Adrenal gland (tissue), 12 donors: ENCODE measurements around the gene SEMA7A. TPM values are rescaled to one million over a fixed set of nuclear protein-coding genes. Genes with fewer than 3 reads are reported as not detected.

Source experiments
- DNase-seq, 7 donors: peaks; one replicate each; pipeline ENCODE4 v3.0.0-alpha.2; 2019 to 2020
- H3K27ac ChIP-seq, 5 donors: fragments of 200-600 bp; sonication (generic) in 4 of 5; 1 replicate in 3 of 5; 2 replicates in 2 of 5; pipeline versions ENCODE4 v1.5.1 to v1.8.0; 2016 to 2020; ENCODE audit warnings: mild to moderate bottlenecking in 1 of 5
- H3K27me3 ChIP-seq: fragments of 200-600 bp; 2 replicates; pipeline ENCODE4 v1.8.0; 2021
- H3K36me3 ChIP-seq, 2 donors: fragments of 200-600 bp; replicated peaks in 1 of 2; 1 replicate in 1 of 2; 2 replicates in 1 of 2; pipeline versions ENCODE4 v1.5.1 to v1.8.0; 2018 to 2022
- H3K4me1 ChIP-seq, 2 donors: fragments of 200-600 bp; replicated peaks in 1 of 2; 1 replicate in 1 of 2; 2 replicates in 1 of 2; pipeline versions ENCODE4 v1.5.1 to v1.8.0; 2018 to 2021
- H3K4me3 ChIP-seq, 4 donors: fragments of 200-600 bp; sonication (generic) in 3 of 4; one replicate each; pipeline ENCODE4 v1.5.1; 2016 to 2018
- H3K9me3 ChIP-seq, 3 donors: fragments of 200-600 bp; sonication (generic) in 1 of 3; replicated peaks in 1 of 3; 1 replicate in 2 of 3; 2 replicates in 1 of 3; pipeline versions ENCODE4 v1.5.1 to v1.8.0; 2016 to 2021
- POLR2A ChIP-seq, 2 donors: fragments of 450-650 bp; IDR thresholded peaks; one replicate each; pipeline ENCODE4 v1.6.1; 2017; ENCODE audit warnings: antibody characterized with exemption in 2 of 2, mild to moderate bottlenecking in 2 of 2, moderate library complexity in 1 of 2
- WGBS, 4 donors: extraction: QIAGEN DNeasy Blood & Tissue Kit in 2 of 4; methylation state at CpG; one replicate each; pipeline versions ENCODE4 v1.1.5 to v1.1.7; 2013 to 2017; 5-methylcytosine and 5-hydroxymethylcytosine counted together
- intact Hi-C, 2 donors: fragments of 100-400 bp; cut with DNase I; formaldehyde crosslinking; loops; one replicate each; pipeline versions ENCODE4 v1.14.1 to v1.15.0; 2022 to 2023
- polyA plus RNA-seq, 3 donors: library from polyadenylated mRNA; stranded (reverse); fragments of 200-250 nt in 2 of 3; fragments of 350-450 nt in 1 of 3; fragmentation: Illumina TruSeq in 1 of 3; extraction: RNeasy Lipid Tissue Mini Kit (QIAGEN cat#74804) in 1 of 3; gene quantifications; one replicate each; pipeline ENCODE4 v1.2.3, GENCODE V29; 2013 to 2014
- total RNA-seq, 9 donors: library from RNA; depleted of rRNA in 4 of 9; stranded (reverse); fragments of >200 nt in 4 of 9; fragments of 120-200 nt in 1 of 9; fragmentation: NEBNext Ultra II Directional in 1 of 9; extraction: Animal tissue kit (Norgen Biotek cat#: 25700) in 1 of 9; gene quantifications; one replicate each; pipeline versions ENCODE4 v1.1.0 to v1.2.4, GENCODE V29; 2013 to 2023
- TF ChIP-seq, protein P1 (sequence below), 6 experiments: fragments of 450-650 bp in 4 of 6; fragments of 200-600 bp in 2 of 6; sonication (generic) in 1 of 6; IDR thresholded peaks; 1 replicate in 5 of 6; 2 replicates in 1 of 6; pipeline versions ENCODE4 v1.5.1 to v1.8.0; 2016 to 2021; ENCODE audit warnings: antibody characterized with exemption in 6 of 6, mild to moderate bottlenecking in 2 of 6, moderate library complexity in 1 of 6
- donor health status: healthy with polysubstance abuse.
- donor health status: Bipolar disorder and iron deficiency.
- donor health status: DM: yes; HTN: yes; CAD: no.
- donor health status: DM: no; HTN: no; CAD: no.
- donor health status: DM: no; HTN: no; CAD: no.
- donor health status: DM: yes; HTN: yes; CAD: no.

SEMA7A gene
- total and polyA plus RNA-seq, 12 donors = 1.3 to 32.0 (median 3.7) TPM

- no peaks in the 10 kb centered on the region for H3K9me3 ChIP-seq
- no peaks in the 10 kb centered on the region for H3K27me3 ChIP-seq
- 88 to 90% (median 89%) methylated on average over 11 to 12 of the region's 12 CpGs; no CpG with 5 or more reads in 1 of the 4 donors for WGBS, 4 donors
- H3K4me3 ChIP-seq = no peak overlapping the region
- peaks cover 12 to 13% of the 10 kb centered on the region in 2 donors for H3K4me1 ChIP-seq
- no peaks in the 10 kb centered on the region for H3K36me3 ChIP-seq
- peak in 3 of 7 donors; percentile 35 to 55 (median 41) for DNase-seq
- intact Hi-C loops = no loop called here
- TF ChIP-seq POLR2A (IDR thresholded peaks at IDR 0.05) = no peak
- TF ChIP-seq, protein P1, sequence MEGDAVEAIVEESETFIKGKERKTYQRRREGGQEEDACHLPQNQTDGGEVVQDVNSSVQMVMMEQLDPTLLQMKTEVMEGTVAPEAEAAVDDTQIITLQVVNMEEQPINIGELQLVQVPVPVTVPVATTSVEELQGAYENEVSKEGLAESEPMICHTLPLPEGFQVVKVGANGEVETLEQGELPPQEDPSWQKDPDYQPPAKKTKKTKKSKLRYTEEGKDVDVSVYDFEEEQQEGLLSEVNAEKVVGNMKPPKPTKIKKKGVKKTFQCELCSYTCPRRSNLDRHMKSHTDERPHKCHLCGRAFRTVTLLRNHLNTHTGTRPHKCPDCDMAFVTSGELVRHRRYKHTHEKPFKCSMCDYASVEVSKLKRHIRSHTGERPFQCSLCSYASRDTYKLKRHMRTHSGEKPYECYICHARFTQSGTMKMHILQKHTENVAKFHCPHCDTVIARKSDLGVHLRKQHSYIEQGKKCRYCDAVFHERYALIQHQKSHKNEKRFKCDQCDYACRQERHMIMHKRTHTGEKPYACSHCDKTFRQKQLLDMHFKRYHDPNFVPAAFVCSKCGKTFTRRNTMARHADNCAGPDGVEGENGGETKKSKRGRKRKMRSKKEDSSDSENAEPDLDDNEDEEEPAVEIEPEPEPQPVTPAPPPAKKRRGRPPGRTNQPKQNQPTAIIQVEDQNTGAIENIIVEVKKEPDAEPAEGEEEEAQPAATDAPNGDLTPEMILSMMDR (IDR thresholded peaks at IDR 0.05) = no peak
- peak overlapping the region in 3 of 5 donors; percentile 19 to 72 (median 63) for H3K27ac ChIP-seq
These were observed 22.1 kb downstream of the SEMA7A start for GRCh38 chr15:74411686-74412085.

GRCh38 chr15:74410502-74410901, 23.3 kb downstream of the SEMA7A start:
- 91 to 99% (median 95%) methylated on average over 9 to 18 of the region's 18 CpGs for WGBS, 4 donors
- peaks cover 15 to 23% of the 10 kb centered on the region in 2 donors for H3K4me1 ChIP-seq
- no peak for DNase-seq

DNA sequence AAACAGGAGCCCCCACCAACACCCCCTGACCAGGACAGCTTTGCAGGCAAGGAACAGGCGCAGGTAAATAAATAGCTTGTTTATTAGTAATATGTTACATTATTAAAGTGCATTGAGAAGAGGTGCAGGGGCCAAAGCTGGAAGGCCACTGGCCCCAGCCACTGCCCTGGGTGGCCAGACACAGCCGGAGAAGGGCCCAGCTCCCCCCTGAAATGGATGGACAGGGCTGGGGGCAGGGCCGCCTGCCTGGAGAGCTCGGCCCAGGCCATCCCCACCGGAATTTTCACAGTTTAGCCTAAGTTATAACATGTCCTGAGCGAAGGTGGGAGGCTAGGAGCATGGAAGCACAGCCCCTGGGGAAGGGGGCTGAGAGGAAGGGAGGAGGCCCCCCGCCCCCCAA, 24.5 kb downstream of the SEMA7A start:
- Histone ChIP-seq H3K4me1 (peaks cover 15 to 27% of the 10 kb centered on the region in 2 donors), H3K4me3 (no peak overlapping the region), H3K36me3 (no peaks in the 10 kb centered on the region), H3K27ac (no peak overlapping the region), H3K27me3 (no peaks in the 10 kb centered on the region), H3K9me3 (no peaks in the 10 kb centered on the region)
- no peak for DNase-seq
- no peak for TF ChIP-seq POLR2A (IDR thresholded peaks at IDR 0.05)
- WGBS, 4 donors = 83 to 90% (median 85%) methylated on average over 5 to 7 of the region's 7 CpGs
- intact Hi-C loops = no loop called here

More at GRCh38 chr15:74410502-74410901, 23.3 kb downstream of the SEMA7A start:
- TF ChIP-seq POLR2A (IDR thresholded peaks at IDR 0.05) = no peak
- TF ChIP-seq, protein P1 (IDR thresholded peaks at IDR 0.05) = no peak
- Histone ChIP-seq H3K9me3 (no peaks in the 10 kb centered on the region), H3K27ac (no peak overlapping the region), H3K27me3 (no peaks in the 10 kb centered on the region), H3K36me3 (no peaks in the 10 kb centered on the region), H3K4me3 (no peak overlapping the region)
- intact Hi-C loops = no loop called here

- H3K4me1 ChIP-seq = peaks cover 15 to 27% of the 10 kb centered on the region in 2 donors
- no peaks in the 10 kb centered on the region for H3K9me3 ChIP-seq
- 73 to 85% (median 78%) methylated on average over 3 to 7 of the region's 7 CpGs for WGBS, 4 donors
- H3K27ac ChIP-seq = no peak overlapping the region
- TF ChIP-seq, protein P1 (IDR thresholded peaks at IDR 0.05) = no peak
- TF ChIP-seq POLR2A (IDR thresholded peaks at IDR 0.05) = no peak
- intact Hi-C loops = no loop called here
- DNase-seq = no peak
- no peaks in the 10 kb centered on the region for H3K27me3 ChIP-seq
- no peak overlapping the region for H3K4me3 ChIP-seq
- no peaks in the 10 kb centered on the region for H3K36me3 ChIP-seq
These were observed 24.9 kb downstream of the SEMA7A start for GRCh38 chr15:74408815-74409214.

GRCh38 chr15:74408385-74408784, 25.4 kb downstream of the SEMA7A start:
- intact Hi-C loops = no loop called here
- no peak for DNase-seq
- Histone ChIP-seq H3K27ac (no peak overlapping the region), H3K9me3 (no peaks in the 10 kb centered on the region), H3K27me3 (no peaks in the 10 kb centered on the region), H3K36me3 (no peaks in the 10 kb centered on the region), H3K4me1 (peaks cover 15 to 27% of the 10 kb centered on the region in 2 donors), H3K4me3 (no peak overlapping the region)
- WGBS, 4 donors = 91 to 100% (median 94%) methylated on average over 2 of the region's 2 CpGs
- no peak for TF ChIP-seq POLR2A (IDR thresholded peaks at IDR 0.05)
- TF ChIP-seq, protein P1 (IDR thresholded peaks at IDR 0.05) = no peak
